Parathyroid adenoma (tissue), 2 donors: Measurements from ENCODE around the gene PRKACG.

Experiments
- H2AFZ ChIP-seq: fragments of 300-600 bp; sonication (generic); one replicate; pipeline ENCODE4 v1.7.0; 2017; ENCODE audit warnings: antibody characterized with exemption, mild to moderate bottlenecking
- H3K27ac ChIP-seq: fragments of 300-600 bp; sonication (generic); one replicate; pipeline ENCODE4 v1.7.0; 2017
- H3K27me3 ChIP-seq: fragments of 300-600 bp; sonication (generic); one replicate; pipeline ENCODE4 v1.7.0; 2017; ENCODE audit warnings: low read length; ENCODE audit not compliant: control insufficient read depth, insufficient read depth
- H3K36me3 ChIP-seq: fragments of 300-600 bp; sonication (generic); one replicate; pipeline ENCODE4 v1.7.0; 2017; ENCODE audit warnings: low read length; ENCODE audit not compliant: control insufficient read depth, insufficient read depth
- H3K4me1 ChIP-seq: fragments of 300-600 bp; sonication (generic); one replicate; pipeline ENCODE4 v1.7.0; 2017; ENCODE audit warnings: control low read depth
- H3K4me2 ChIP-seq: fragments of 300-600 bp; sonication (generic); one replicate; pipeline ENCODE4 v1.7.0; 2017; ENCODE audit warnings: low read length
- H3K4me3 ChIP-seq: fragments of 300-600 bp; sonication (generic); one replicate; pipeline ENCODE4 v1.7.0; 2017; ENCODE audit warnings: low read depth, low read length
- H3K79me2 ChIP-seq: fragments of 300-600 bp; sonication (generic); one replicate; pipeline ENCODE4 v1.7.0; 2017; ENCODE audit warnings: control low read depth
- H3K9ac ChIP-seq: fragments of 300-600 bp; sonication (generic); one replicate; pipeline ENCODE4 v1.7.0; 2017; ENCODE audit warnings: mild to moderate bottlenecking
- H3K9me3 ChIP-seq: fragments of 300-600 bp; sonication (generic); one replicate; pipeline ENCODE4 v1.7.0; 2017; ENCODE audit warnings: low read length; ENCODE audit not compliant: control insufficient read depth
- CTCF ChIP-seq: fragments of 300-600 bp; sonication (generic); IDR thresholded peaks from one replicate; pipeline ENCODE4 v1.7.0; 2017; ENCODE audit warnings: antibody characterized with exemption, mild to moderate bottlenecking
- donor health status: primary hyperparathyroidism.

Gene PRKACG

GRCh38 chr9:69020301-69021145 lies 6.6 kb upstream of the PRKACG start:
- no peak overlapping the region for H2AFZ ChIP-seq
- no peaks in the 10 kb centered on the region for H3K9me3 ChIP-seq
- H3K4me2 ChIP-seq = no peak overlapping the region
- no peaks in the 10 kb centered on the region for H3K36me3 ChIP-seq
- H3K27ac ChIP-seq = no peak overlapping the region
- H3K4me1 ChIP-seq = no peaks in the 10 kb centered on the region
- H3K4me3 ChIP-seq = no peak overlapping the region
- no peaks in the 10 kb centered on the region for H3K79me2 ChIP-seq
- H3K27me3 ChIP-seq = no peaks in the 10 kb centered on the region
- H3K9ac ChIP-seq = no peak overlapping the region
- TF ChIP-seq CTCF = no peak

- H3K36me3 ChIP-seq = no peaks in the 10 kb centered on the region
- H2AFZ ChIP-seq = no peak overlapping the region
- H3K9ac ChIP-seq = no peak overlapping the region
- no peak overlapping the region for H3K4me3 ChIP-seq
- H3K79me2 ChIP-seq = no peaks in the 10 kb centered on the region
- H3K4me2 ChIP-seq = no peak overlapping the region
- H3K9me3 ChIP-seq = no peaks in the 10 kb centered on the region
- H3K27ac ChIP-seq = no peak overlapping the region
- no peaks in the 10 kb centered on the region for H3K27me3 ChIP-seq
- no peaks in the 10 kb centered on the region for H3K4me1 ChIP-seq
- no peak for TF ChIP-seq CTCF
These were observed 5.9 kb upstream of the PRKACG start for GRCh38 chr9:69019808-69020207.

GRCh38 chr9:69018737-69019136 lies 4.8 kb upstream of the PRKACG start:
- no peaks in the 10 kb centered on the region for H3K36me3 ChIP-seq

GRCh38 chr9:69016191-69017096 lies 2.5 kb upstream of the PRKACG start:
- no peak for TF ChIP-seq CTCF
- no peaks in the 10 kb centered on the region for H3K36me3 ChIP-seq
- no peaks in the 10 kb centered on the region for H3K4me1 ChIP-seq
- H3K9ac ChIP-seq = no peak overlapping the region
- no peak overlapping the region for H3K4me3 ChIP-seq
- no peak overlapping the region for H3K27ac ChIP-seq
- no peaks in the 10 kb centered on the region for H3K27me3 ChIP-seq
- no peak overlapping the region for H2AFZ ChIP-seq
- H3K4me2 ChIP-seq = no peak overlapping the region
- H3K79me2 ChIP-seq = no peaks in the 10 kb centered on the region
- H3K9me3 ChIP-seq = no peaks in the 10 kb centered on the region

More at GRCh38 chr9:69018737-69019136, 4.8 kb upstream of the PRKACG start:
- H3K9me3 ChIP-seq = no peaks in the 10 kb centered on the region
- no peak overlapping the region for H3K27ac ChIP-seq
- H2AFZ ChIP-seq = no peak overlapping the region
- H3K9ac ChIP-seq = no peak overlapping the region
- no peaks in the 10 kb centered on the region for H3K4me1 ChIP-seq
- H3K4me3 ChIP-seq = no peak overlapping the region
- no peaks in the 10 kb centered on the region for H3K27me3 ChIP-seq
- H3K4me2 ChIP-seq = no peak overlapping the region
- no peak for TF ChIP-seq CTCF
- no peaks in the 10 kb centered on the region for H3K79me2 ChIP-seq
